Measurements from ENCODE around the gene PVR.
"Not testable (repeated sequence)": the region's sequence is repeated elsewhere in the genome, so short reads cannot be mapped to it uniquely, and the experiment has no call there.

Gene PVR

GRCh38 chr19:44681992-44682790, 38.5 kb downstream of the PVR start:
- H3K9me2 ChIP-seq (replicated peaks; ENCODE audit: low read depth, low read length) = no peaks in the 10 kb centered on the region
- H3K36me3 ChIP-seq (ENCODE audit: insufficient read depth, low read length) = no peaks in the 10 kb centered on the region
- no peak overlapping the region for H3K4me3 ChIP-seq (ENCODE audit: low read length, poor library complexity, severe bottlenecking)
- no peaks in the 10 kb centered on the region for H3K27me3 ChIP-seq (ENCODE audit: insufficient read depth, low read length, poor library complexity, severe bottlenecking)
- no peak overlapping the region for H2AFZ ChIP-seq (ENCODE audit: low read length)
- no peaks in the 10 kb centered on the region for H3K4me1 ChIP-seq (ENCODE audit: insufficient read depth, low read length, poor library complexity, severe bottlenecking)
- TF ChIP-seq EZH2phosphoT487 (IDR thresholded peaks at IDR 0.05; ENCODE audit: borderline replicate concordance) = no peak
- TF ChIP-seq CTCF (conservative IDR thresholded peaks at IDR 0.05; ENCODE audit: low read length) = no peak
- H3K79me2 ChIP-seq (ENCODE audit: insufficient read depth, low read length) = no peaks in the 10 kb centered on the region
- H3K9me3 ChIP-seq (ENCODE audit: insufficient read depth, low read depth, low read length) = no peaks in the 10 kb centered on the region
- H3F3A ChIP-seq (ENCODE audit: low read depth) = no peaks in the 10 kb centered on the region
- no peak overlapping the region for H3K9ac ChIP-seq (ENCODE audit: low read depth, low read length, poor library complexity, severe bottlenecking)
- H4K20me1 ChIP-seq (ENCODE audit: insufficient read depth, low read length, poor library complexity, severe bottlenecking) = no peaks in the 10 kb centered on the region
- H3K4me2 ChIP-seq (ENCODE audit: low read depth, low read length, poor library complexity, severe bottlenecking) = no peak overlapping the region

GRCh38 chr19:44682807-44683206, 39.1 kb downstream of the PVR start:
- Histone ChIP-seq H3K36me3 (ENCODE audit: insufficient read depth, low read length) (no peaks in the 10 kb centered on the region), H3F3A (ENCODE audit: low read depth) (no peaks in the 10 kb centered on the region), H3K4me2 (ENCODE audit: low read depth, low read length, poor library complexity, severe bottlenecking) (no peak overlapping the region), H4K20me1 (ENCODE audit: insufficient read depth, low read length, poor library complexity, severe bottlenecking) (no peaks in the 10 kb centered on the region), H3K9me2 (replicated peaks; ENCODE audit: low read depth, low read length) (no peaks in the 10 kb centered on the region), H3K9ac (ENCODE audit: low read depth, low read length, poor library complexity, severe bottlenecking) (no peak overlapping the region), H3K4me3 (ENCODE audit: low read length, poor library complexity, severe bottlenecking) (no peak overlapping the region), H3K27me3 (ENCODE audit: insufficient read depth, low read length, poor library complexity, severe bottlenecking) (no peaks in the 10 kb centered on the region), H3K9me3 (ENCODE audit: insufficient read depth, low read depth, low read length) (no peaks in the 10 kb centered on the region), H3K4me1 (ENCODE audit: insufficient read depth, low read length, poor library complexity, severe bottlenecking) (no peaks in the 10 kb centered on the region), H2AFZ (ENCODE audit: low read length) (peak overlapping the region; percentile 36), H3K79me2 (ENCODE audit: insufficient read depth, low read length) (no peaks in the 10 kb centered on the region)
- TF ChIP-seq CTCF (conservative IDR thresholded peaks at IDR 0.05; ENCODE audit: low read length) (no peak), EZH2phosphoT487 (IDR thresholded peaks at IDR 0.05; ENCODE audit: borderline replicate concordance) (no peak)

- H2AFZ ChIP-seq (ENCODE audit: low read length) = peak overlapping the region; percentile 36
- H3K36me3 ChIP-seq (ENCODE audit: insufficient read depth, low read length) = no peaks in the 10 kb centered on the region
- H3K9ac ChIP-seq (ENCODE audit: low read depth, low read length, poor library complexity, severe bottlenecking) = no peak overlapping the region
- H3K9me2 ChIP-seq (replicated peaks; ENCODE audit: low read depth, low read length) = no peaks in the 10 kb centered on the region
- no peak overlapping the region for H3K4me2 ChIP-seq (ENCODE audit: low read depth, low read length, poor library complexity, severe bottlenecking)
- H3K4me3 ChIP-seq (ENCODE audit: low read length, poor library complexity, severe bottlenecking) = no peak overlapping the region
- H3K79me2 ChIP-seq (ENCODE audit: insufficient read depth, low read length) = no peaks in the 10 kb centered on the region
- H3F3A ChIP-seq (ENCODE audit: low read depth) = no peaks in the 10 kb centered on the region
- no peaks in the 10 kb centered on the region for H3K4me1 ChIP-seq (ENCODE audit: insufficient read depth, low read length, poor library complexity, severe bottlenecking)
- no peaks in the 10 kb centered on the region for H3K9me3 ChIP-seq (ENCODE audit: insufficient read depth, low read depth, low read length)
- TF ChIP-seq CTCF (conservative IDR thresholded peaks at IDR 0.05; ENCODE audit: low read length) = no peak; the same call in 1 of the 2 replicates
- TF ChIP-seq EZH2phosphoT487 (IDR thresholded peaks at IDR 0.05; ENCODE audit: borderline replicate concordance) = no peak
- no peaks in the 10 kb centered on the region for H3K27me3 ChIP-seq (ENCODE audit: insufficient read depth, low read length, poor library complexity, severe bottlenecking)
- H4K20me1 ChIP-seq (ENCODE audit: insufficient read depth, low read length, poor library complexity, severe bottlenecking) = no peaks in the 10 kb centered on the region
Observed at GRCh38 chr19:44683434-44684210, 39.9 kb downstream of the PVR start.

- not testable (repeated sequence) for H3K27me3 ChIP-seq (ENCODE audit: insufficient read depth, low read length, poor library complexity, severe bottlenecking); H3K4me2 ChIP-seq (ENCODE audit: low read depth, low read length, poor library complexity, severe bottlenecking); H3K4me3 ChIP-seq (ENCODE audit: low read length, poor library complexity, severe bottlenecking); H4K20me1 ChIP-seq (ENCODE audit: insufficient read depth, low read length, poor library complexity, severe bottlenecking); H3K9me3 ChIP-seq (ENCODE audit: insufficient read depth, low read depth, low read length); H3K36me3 ChIP-seq (ENCODE audit: insufficient read depth, low read length); H3K79me2 ChIP-seq (ENCODE audit: insufficient read depth, low read length); H3K9me2 ChIP-seq (replicated peaks; ENCODE audit: low read depth, low read length); H3F3A ChIP-seq (ENCODE audit: low read depth); H3K9ac ChIP-seq (ENCODE audit: low read depth, low read length, poor library complexity, severe bottlenecking); H3K4me1 ChIP-seq (ENCODE audit: insufficient read depth, low read length, poor library complexity, severe bottlenecking); H2AFZ ChIP-seq (ENCODE audit: low read length)
Observed at GRCh38 chr19:44684396-44684795, 40.7 kb downstream of the PVR start.

Data from Loucy (cell line).